GM21390 (cell line): ENCODE data around the gene LDLRAD1.
"Not testable (repeated sequence)": the region's sequence is repeated elsewhere in the genome, so short reads cannot be mapped to it uniquely, and the experiment has no call there.

Experiments used
- ATAC-seq: cut with Tn5 transposase; IDR thresholded peaks from one replicate; pipeline ENCODE4 v1.9.1; 2021; ENCODE audit not compliant: unreplicated experiment

Gene LDLRAD1

GRCh38 chr1:53995683-53996082, 22.3 kb downstream of the LDLRAD1 start:
- no peak for ATAC-seq

- not testable (repeated sequence) for ATAC-seq
These were observed 23.5 kb downstream of the LDLRAD1 start for GRCh38 chr1:53994516-53994915.

- ATAC-seq: no peak
These were observed 25.7 kb downstream of the LDLRAD1 start for GRCh38 chr1:53992085-53992874.

- no peak for ATAC-seq
These were observed 30.1 kb downstream of the LDLRAD1 start for GRCh38 chr1:53987880-53988279.

- no peak for ATAC-seq
These were observed 31.5 kb downstream of the LDLRAD1 start for GRCh38 chr1:53986458-53986857.

- no peak for ATAC-seq
These were observed 33.3 kb downstream of the LDLRAD1 start for GRCh38 chr1:53984726-53985125.

GRCh38 chr1:53982763-53983104, 35.3 kb downstream of the LDLRAD1 start:
- ATAC-seq: no peak

DNA sequence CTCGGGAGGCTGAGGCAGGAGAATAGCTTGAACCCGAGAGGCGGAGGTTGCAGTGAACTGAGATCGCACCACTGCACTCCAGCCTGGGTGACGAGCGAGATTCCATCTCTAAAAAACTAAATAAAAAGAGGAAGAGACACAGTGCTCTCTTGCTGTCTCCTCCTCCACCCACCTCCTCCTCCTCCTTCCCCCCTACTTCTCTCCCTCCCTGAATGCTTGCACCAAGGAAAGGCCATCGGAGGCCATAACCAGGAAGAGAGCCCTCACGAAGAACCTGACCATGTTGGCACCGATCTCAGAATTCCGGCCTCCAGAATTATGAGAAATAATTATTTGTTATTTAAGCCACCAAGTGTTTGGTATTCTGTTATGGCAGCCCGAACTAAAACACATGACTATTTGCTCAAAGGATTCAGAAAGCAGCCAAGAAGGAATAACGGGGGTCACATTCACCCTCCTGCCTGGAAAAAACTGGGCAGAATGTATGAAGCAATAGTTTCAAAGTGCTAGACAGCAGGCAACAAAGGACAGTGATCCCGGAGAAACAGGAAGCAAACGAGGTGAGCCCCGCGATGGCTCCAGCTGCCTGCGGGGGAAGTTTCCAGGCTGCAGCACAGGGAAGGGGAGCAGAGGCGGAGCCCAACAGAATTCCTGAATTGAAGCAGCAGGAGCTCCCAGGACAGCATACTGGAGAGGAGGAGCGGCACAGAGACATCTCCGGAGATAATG, 35.8 kb downstream of the LDLRAD1 start:
- no peak for ATAC-seq

GRCh38 chr1:53981220-53981619, 36.8 kb downstream of the LDLRAD1 start:
- ATAC-seq: no peak

DNA sequence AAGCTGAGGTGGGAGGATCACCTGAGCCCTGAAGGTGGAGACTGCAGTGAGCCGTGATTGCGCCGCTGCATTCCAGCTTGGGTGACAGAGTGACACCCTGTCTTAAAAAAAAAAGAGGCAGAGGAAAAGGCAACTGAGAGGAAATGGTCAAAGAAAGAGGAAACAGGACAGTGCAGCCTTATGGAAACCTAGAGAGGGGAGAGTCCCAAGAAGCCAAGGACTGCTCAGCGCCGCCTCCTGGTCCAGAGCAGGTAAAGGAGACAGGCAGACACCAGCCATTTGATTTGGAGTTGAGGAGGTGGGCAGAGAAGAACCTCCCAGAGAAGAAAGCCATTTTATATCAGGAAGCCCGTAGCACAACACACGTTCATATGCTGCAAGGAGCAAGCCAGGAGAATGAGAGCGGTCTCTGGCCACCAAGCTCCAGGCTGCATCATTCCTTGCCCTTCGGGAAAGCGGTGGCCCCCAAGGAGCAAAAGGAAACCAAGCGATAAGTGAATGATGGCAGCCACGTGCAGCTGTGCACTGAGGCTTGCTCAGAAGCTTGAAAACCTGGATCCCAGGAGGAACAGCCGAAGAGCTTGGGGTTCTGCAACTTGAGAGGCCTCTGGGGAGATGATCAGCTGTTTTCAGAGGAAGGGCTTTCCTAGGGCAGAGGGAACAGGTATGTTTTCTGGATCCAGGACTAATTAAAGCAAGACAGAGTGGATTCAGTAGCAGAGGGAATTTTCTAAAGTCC, 38.1 kb downstream of the LDLRAD1 start:
- ATAC-seq: no peak

DNA sequence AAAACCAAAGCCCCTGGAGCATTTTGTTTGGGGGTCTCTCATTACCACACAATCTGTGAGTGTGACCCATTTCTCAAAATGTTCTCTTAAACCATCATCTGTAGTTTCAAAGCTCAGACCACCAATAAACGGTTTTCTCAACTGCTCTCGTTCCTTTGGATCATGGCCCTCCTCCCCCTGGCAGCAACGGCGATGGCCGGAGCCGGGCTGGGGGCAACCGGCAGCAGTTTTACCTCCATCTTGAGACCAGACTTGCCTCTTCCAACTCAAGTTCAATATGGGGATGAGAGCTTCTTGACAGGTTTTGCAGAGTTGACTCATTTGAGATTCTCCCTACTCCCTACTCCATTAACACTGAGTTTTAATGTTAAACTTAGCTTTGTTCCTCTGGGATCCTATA, 42.1 kb downstream of the LDLRAD1 start:
- ATAC-seq: no peak

GRCh38 chr1:53971718-53972117, 46.3 kb downstream of the LDLRAD1 start:
- ATAC-seq: no peak

DNA sequence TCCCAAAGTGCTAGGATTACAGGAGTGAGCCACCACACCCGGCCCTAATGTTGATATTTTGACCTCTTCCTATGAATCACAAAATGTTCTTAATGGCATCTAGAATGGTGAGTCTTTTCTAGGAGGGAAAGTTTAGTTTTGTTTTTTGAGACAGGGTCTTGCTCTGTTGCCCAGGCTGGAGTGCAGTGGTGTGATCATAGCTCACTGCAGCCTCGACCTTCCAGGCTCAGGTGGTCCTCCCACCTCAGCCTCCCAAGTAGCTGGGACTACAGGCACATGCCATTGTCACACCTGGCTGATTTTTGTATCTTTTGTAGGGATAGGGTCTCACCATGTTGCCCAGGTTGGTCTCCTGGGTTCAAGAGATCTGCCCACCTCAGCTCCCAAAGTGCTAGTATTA, 48.7 kb downstream of the LDLRAD1 start:
- ATAC-seq: not testable (repeated sequence)

- ATAC-seq: no peak
These were observed 49.9 kb downstream of the LDLRAD1 start for GRCh38 chr1:53968125-53968513.

- ATAC-seq: no peak
These were observed 50.4 kb downstream of the LDLRAD1 start for GRCh38 chr1:53967409-53968124.

DNA sequence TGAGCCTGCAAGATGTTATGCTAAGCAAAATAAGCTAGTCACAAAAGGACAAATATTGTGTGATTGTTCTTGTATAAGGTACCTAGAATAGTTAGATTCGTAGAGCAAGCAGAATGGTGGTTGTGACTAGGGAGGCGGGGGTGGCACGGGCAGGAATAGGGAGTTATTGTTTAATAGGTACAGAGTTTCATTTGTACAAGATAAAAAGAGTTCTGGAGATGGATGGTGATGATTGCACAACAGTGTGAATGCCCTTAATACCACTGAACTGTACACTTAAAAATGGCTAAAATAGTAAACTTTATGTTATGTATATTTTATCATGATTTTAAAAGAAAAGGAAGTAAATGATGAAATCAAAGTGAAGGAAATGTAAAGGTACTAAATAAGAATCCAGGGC, 51.2 kb downstream of the LDLRAD1 start:
- no peak for ATAC-seq

GRCh38 chr1:53964109-53964508, 53.9 kb downstream of the LDLRAD1 start:
- no peak for ATAC-seq

GRCh38 chr1:53963460-53963859, 54.5 kb downstream of the LDLRAD1 start:
- no peak for ATAC-seq

GRCh38 chr1:53962395-53962794, 55.6 kb downstream of the LDLRAD1 start:
- no peak for ATAC-seq

DNA sequence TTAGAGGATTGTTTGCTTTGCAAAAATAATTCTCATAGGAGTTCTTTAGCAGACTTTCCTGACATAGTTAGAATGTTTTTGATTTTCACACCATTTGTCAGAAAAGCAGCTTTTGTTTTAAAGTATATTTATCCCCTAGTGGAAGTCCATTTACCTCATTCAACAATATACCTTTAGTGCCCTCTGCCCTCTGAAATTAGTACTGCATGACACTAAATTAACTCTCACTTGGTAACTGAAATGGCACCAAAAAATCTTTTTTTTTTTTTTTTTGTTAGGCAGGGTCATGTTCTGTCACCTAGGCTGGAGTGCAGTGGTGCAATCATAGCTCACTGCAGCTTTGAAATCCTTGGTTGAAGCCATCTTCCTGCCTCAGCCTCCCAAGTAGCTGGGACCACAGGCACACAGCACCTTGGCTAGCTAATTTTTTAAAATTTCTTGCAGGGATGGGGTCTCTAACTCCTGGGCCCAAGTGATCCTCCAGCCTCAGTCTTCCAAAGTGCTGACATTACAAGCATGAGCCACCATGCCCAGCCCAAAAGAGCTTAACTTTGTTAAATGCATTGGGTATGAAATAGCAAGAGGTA, 58.2 kb downstream of the LDLRAD1 start:
- no peak for ATAC-seq
